Effector memory CD4-positive, alpha-beta T cell (primary cell): ENCODE results near the gene DUOX1.

Source experiments
- DNase-seq, 3 donors: peaks; one replicate each; pipeline ENCODE4 v3.0.0-alpha.2; 2020
- H3K27ac ChIP-seq: 2 replicates; pipeline ENCODE4 v1.7.0; 2013; ENCODE audit warnings: mild to moderate bottlenecking, low read length, moderate library complexity; ENCODE audit not compliant: insufficient read depth, poor library complexity, severe bottlenecking
- H3K27me3 ChIP-seq: replicated peaks from 2 replicates; pipeline ENCODE4 v1.7.0; 2013; ENCODE audit warnings: mild to moderate bottlenecking, low read length; ENCODE audit not compliant: insufficient read depth, control insufficient read depth, poor library complexity, severe bottlenecking
- H3K36me3 ChIP-seq: 2 replicates; pipeline ENCODE4 v1.7.0; 2013; ENCODE audit warnings: mild to moderate bottlenecking, low read length, moderate library complexity; ENCODE audit not compliant: control insufficient read depth, insufficient read depth
- H3K4me1 ChIP-seq: 2 replicates; pipeline ENCODE4 v1.7.0; 2013; ENCODE audit warnings: low read length, mild to moderate bottlenecking; ENCODE audit not compliant: control insufficient read depth, insufficient read depth, poor library complexity, severe bottlenecking
- H3K4me3 ChIP-seq: 2 replicates; pipeline ENCODE4 v1.7.0; 2013; ENCODE audit warnings: low read length, low read depth, mild to moderate bottlenecking; ENCODE audit not compliant: insufficient read depth, poor library complexity, severe bottlenecking
- H3K9me3 ChIP-seq: 2 replicates; pipeline ENCODE4 v1.7.0; 2013; ENCODE audit warnings: mild to moderate bottlenecking, low read length, moderate library complexity; ENCODE audit not compliant: control insufficient read depth

The DUOX1 gene

GRCh38 chr15:45114076-45114750 lies 15.6 kb upstream of the DUOX1 start, which contains the start of the genes DUOX2 and DUOXA2:
Gene DUOX2, minus strand, starts transcription at chr15:45114172. Its CDS starts 761 bp downstream, at chr15:45113411.
Gene DUOXA2, plus strand, starts transcription at chr15:45114326. Its CDS starts 280 bp downstream, at chr15:45114606.
- H3K36me3 ChIP-seq, result no peaks in the 10 kb centered on the region
- H3K27me3 ChIP-seq, result peaks cover 68% of the 10 kb centered on the region
- H3K4me3 ChIP-seq, result no peak within 1 kb of the TSS
- no peak within 1 kb of the TSS for H3K27ac ChIP-seq
- DNase-seq, result no peak
- H3K9me3 ChIP-seq, result no peaks in the 10 kb centered on the region
- H3K4me1 ChIP-seq, result peaks cover 46% of the 10 kb centered on the region

- Histone ChIP-seq H3K27ac (no peak overlapping the region), H3K27me3 (peaks cover 64% of the 10 kb centered on the region), H3K4me3 (no peak overlapping the region), H3K36me3 (no peaks in the 10 kb centered on the region), H3K9me3 (no peaks in the 10 kb centered on the region), H3K4me1 (peaks cover 46% of the 10 kb centered on the region)
- DNase-seq, result no peak
Measured at GRCh38 chr15:45114751-45115085, 15.1 kb upstream of the DUOX1 start.

- H3K27me3 ChIP-seq, result peaks cover 57% of the 10 kb centered on the region
- H3K36me3 ChIP-seq, result no peaks in the 10 kb centered on the region
- no peak overlapping the region for H3K4me3 ChIP-seq
- no peak for DNase-seq
- H3K27ac ChIP-seq, result no peak overlapping the region
- H3K9me3 ChIP-seq, result no peaks in the 10 kb centered on the region
- peaks cover 46% of the 10 kb centered on the region for H3K4me1 ChIP-seq
Measured at GRCh38 chr15:45115312-45115820, 14.4 kb upstream of the DUOX1 start.

- no peak overlapping the region for H3K27ac ChIP-seq
- H3K9me3 ChIP-seq, result no peaks in the 10 kb centered on the region
- H3K4me1 ChIP-seq, result peaks cover 46% of the 10 kb centered on the region
- H3K36me3 ChIP-seq, result no peaks in the 10 kb centered on the region
- peaks cover 62% of the 10 kb centered on the region for H3K27me3 ChIP-seq
- peak overlapping the region; percentile 13 for H3K4me3 ChIP-seq
- no peak for DNase-seq
Measured at GRCh38 chr15:45116006-45116481, 13.8 kb upstream of the DUOX1 start.

GRCh38 chr15:45116482-45117307 lies 13.1 kb upstream of the DUOX1 start:
- no peak for DNase-seq
- Histone ChIP-seq H3K9me3 (no peaks in the 10 kb centered on the region), H3K36me3 (no peaks in the 10 kb centered on the region), H3K4me1 (peaks cover 46% of the 10 kb centered on the region), H3K4me3 (peak overlapping the region; percentile 13), H3K27me3 (peaks cover 58% of the 10 kb centered on the region), H3K27ac (no peak overlapping the region)

GRCh38 chr15:45117308-45118130 lies 12.3 kb upstream of the DUOX1 start:
- Histone ChIP-seq H3K36me3 (no peaks in the 10 kb centered on the region), H3K4me1 (peaks cover 39% of the 10 kb centered on the region), H3K27ac (no peak overlapping the region), H3K27me3 (peaks cover 50% of the 10 kb centered on the region), H3K4me3 (peak overlapping the region; percentile 28), H3K9me3 (no peaks in the 10 kb centered on the region)
- DNase-seq, result no peak

- Histone ChIP-seq H3K4me3 (peak overlapping the region; percentile 28), H3K36me3 (no peaks in the 10 kb centered on the region), H3K27me3 (peaks cover 43% of the 10 kb centered on the region), H3K4me1 (peaks cover 34% of the 10 kb centered on the region), H3K9me3 (no peaks in the 10 kb centered on the region), H3K27ac (no peak overlapping the region)
- DNase-seq, result peak; percentile 46 to 66 (median 64)
Measured at GRCh38 chr15:45118131-45118588, 11.6 kb upstream of the DUOX1 start.

GRCh38 chr15:45118996-45119395 lies 10.8 kb upstream of the DUOX1 start:
- no peak overlapping the region for H3K27ac ChIP-seq
- no peak overlapping the region for H3K4me3 ChIP-seq
- no peak for DNase-seq
- peaks cover 30% of the 10 kb centered on the region for H3K4me1 ChIP-seq
- H3K27me3 ChIP-seq, result peaks cover 36% of the 10 kb centered on the region
- H3K9me3 ChIP-seq, result no peaks in the 10 kb centered on the region
- no peaks in the 10 kb centered on the region for H3K36me3 ChIP-seq

- no peak overlapping the region for H3K4me3 ChIP-seq
- H3K36me3 ChIP-seq, result no peaks in the 10 kb centered on the region
- H3K27me3 ChIP-seq, result peaks cover 29% of the 10 kb centered on the region
- peaks cover 23% of the 10 kb centered on the region for H3K4me1 ChIP-seq
- no peaks in the 10 kb centered on the region for H3K9me3 ChIP-seq
- DNase-seq, result no peak
- H3K27ac ChIP-seq, result no peak overlapping the region
Measured at GRCh38 chr15:45120081-45120972, 9.5 kb upstream of the DUOX1 start.
